GM12878 (cell line): ENCODE results near the gene PSMD8. TPM values are rescaled to one million over a fixed set of nuclear protein-coding genes. Genes with fewer than 3 reads are reported as not detected.

Experiments used
- ATAC-seq: fragments of 200-7000 bp; cut with Tn5 transposase; 3 replicates; pipeline ENCODE4 v1.9.1; 2020; ENCODE audit warnings: mild to moderate bottlenecking, moderate library complexity
- BruUV-seq: library from RNA; stranded (reverse); fragments of 400-500 nt; replicated peaks from 2 replicates; lab custom pipeline; 2021; lab: Mats Ljungman, UMichigan
- CTCF ChIA-PET: fragments of 300-600 bp; sonication (Branson Sonifier 250); formaldehyde crosslinking; extraction: SDS; loops from one replicate; lab custom pipeline; 2021; ENCODE audit warnings: inconsistent platforms; lab: Yijun Ruan, JAX
- POLR2A ChIA-PET: fragments of 350-600 bp; formaldehyde crosslinking; extraction: SDS; loops from one replicate; lab custom pipeline; 2021; ENCODE audit warnings: inconsistent platforms; lab: Charles Lee
- RAD21 ChIA-PET: fragments of 300-600 bp; sonication (Branson Sonifier 250); formaldehyde crosslinking; loops from one replicate; lab custom pipeline; 2023; ENCODE audit warnings: antibody characterized with exemption; ENCODE audit not compliant: unreplicated experiment; lab: Charles Lee
- SMC1A ChIA-PET: fragments of 300-600 bp; sonication (Branson Sonifier 250); formaldehyde crosslinking; loops from one replicate; lab custom pipeline; 2023; ENCODE audit not compliant: unreplicated experiment, uncharacterized antibody; lab: Charles Lee
- DNase-seq: peaks from one replicate; pipeline ENCODE4 v3.0.0-alpha.2; 2011; ENCODE audit warnings: low read depth, low spot score
- FAIRE-seq: peaks from 3 replicates; lab custom pipeline; 2011; peaks lifted over from hg19 to GRCh38; lab: Jason Lieb, UNC
- H2AFZ ChIP-seq: 2 replicates; pipeline ENCODE4 v1.6.0; 2011; ENCODE audit warnings: low read depth, low read length, control low read depth; ENCODE audit not compliant: control insufficient read depth
- H3K27ac ChIP-seq: 2 replicates; pipeline ENCODE4 v1.5.1; 2011; ENCODE audit warnings: control low read depth; ENCODE audit not compliant: control insufficient read depth, insufficient read depth
- H3K27me3 ChIP-seq, 2 experiments: replicated peaks in 1 of 2; 2 replicates each; pipeline versions ENCODE4 v1.6.0 to v1.6.1; 2011; ENCODE audit warnings: low read length in 1 of 2; ENCODE audit not compliant: control insufficient read depth in 2 of 2, insufficient read depth in 2 of 2
- H3K36me3 ChIP-seq, 2 experiments: 2 replicates each; pipeline ENCODE4 v1.5.1; 2011; ENCODE audit warnings: low read length in 1 of 2; ENCODE audit not compliant: control insufficient read depth in 2 of 2, insufficient read depth in 2 of 2
- H3K4me1 ChIP-seq: 2 replicates; pipeline ENCODE4 v1.6.1; 2011; ENCODE audit warnings: mild to moderate bottlenecking, low read length, moderate library complexity, mixed read lengths; ENCODE audit not compliant: control insufficient read depth, insufficient read depth
- H3K4me2 ChIP-seq: 2 replicates; pipeline ENCODE4 v1.6.0; 2011; ENCODE audit warnings: control low read depth; ENCODE audit not compliant: control insufficient read depth, insufficient read depth
- H3K4me3 ChIP-seq: fragments of 200-600 bp; sonication (generic); 2 replicates; pipeline ENCODE4 v1.5.1; 2016
- H3K79me2 ChIP-seq: 2 replicates; pipeline ENCODE4 v1.6.0; 2011; ENCODE audit warnings: low read length; ENCODE audit not compliant: control insufficient read depth, insufficient read depth
- H3K9ac ChIP-seq: 2 replicates; pipeline ENCODE4 v1.8.0; 2011; ENCODE audit warnings: low read length, control low read depth, mixed read lengths; ENCODE audit not compliant: control insufficient read depth, insufficient read depth
- H3K9me3 ChIP-seq: replicated peaks from 3 replicates; pipeline ENCODE4 v1.5.1; 2011; ENCODE audit warnings: mild to moderate bottlenecking, low read length; ENCODE audit not compliant: control insufficient read depth, insufficient read depth
- H4K20me1 ChIP-seq: 2 replicates; pipeline ENCODE4 v1.6.0; 2011; ENCODE audit not compliant: control insufficient read depth, insufficient read depth
- ATF2 ChIP-seq: IDR thresholded peaks from 2 replicates; pipeline ENCODE4 v1.6.1; 2012; ENCODE audit warnings: low read length, inconsistent platforms
- BMI1 ChIP-seq: fragments of 450-650 bp; IDR thresholded peaks from 2 replicates; pipeline ENCODE4 v1.6.1; 2016; ENCODE audit warnings: mild to moderate bottlenecking, moderate library complexity, borderline replicate concordance
- CHD1 ChIP-seq: IDR thresholded peaks from 2 replicates; pipeline ENCODE4 v1.6.1; 2012; ENCODE audit warnings: low read depth, low read length, improper control_type of control experiment
- IKZF1 ChIP-seq: fragments of 450-650 bp; conservative IDR thresholded peaks from 2 replicates; pipeline ENCODE4 v1.6.1; 2017; ENCODE audit warnings: antibody characterized with exemption, mild to moderate bottlenecking
- MTA2 ChIP-seq: fragments of 450-650 bp; IDR thresholded peaks from 2 replicates; pipeline ENCODE4 v1.6.1; 2016; ENCODE audit warnings: low read depth, mild to moderate bottlenecking, moderate library complexity
- TCF3 ChIP-seq: IDR thresholded peaks from 2 replicates; pipeline ENCODE4 v1.6.1; 2012; ENCODE audit warnings: low read depth, mild to moderate bottlenecking, low read length, borderline replicate concordance; ENCODE audit not compliant: insufficient read depth
- YY1 ChIP-seq: IDR thresholded peaks from 2 replicates; pipeline ENCODE4 v1.6.1; 2011; ENCODE audit warnings: low read depth, mild to moderate bottlenecking, low read length
- ZBTB11 ChIP-seq: fragments of 450-650 bp; formaldehyde crosslinking; IDR thresholded peaks from 2 replicates; pipeline ENCODE4 v1.5.0; 2022; ENCODE audit warnings: mild to moderate bottlenecking, missing genetic modification characterization
- WGBS: methylation state at CpG from one replicate; pipeline ENCODE4 v1.1.6; 2016; ENCODE audit warnings: low lambda C conversion rate; ENCODE audit not compliant: insufficient replicate concordance, insufficient coverage; ENCODE audit errors: missing lambda C conversion rate; 5-methylcytosine and 5-hydroxymethylcytosine counted together
- in situ Hi-C: fragments of 300-500 bp; cut with MboI; formaldehyde crosslinking; loops from 9 replicates; pipeline ENCODE4 v1.14.3; 2018; ENCODE audit warnings: mixed read lengths
- intact Hi-C: fragments of 100-400 bp; cut with micrococcal nuclease; formaldehyde crosslinking; loops from one replicate; pipeline ENCODE4 v1.14.2; 2022; ENCODE audit not compliant: unreplicated experiment
- polyA plus RNA-seq, 11 experiments: library from polyadenylated mRNA; depleted of rRNA in 4 of 11; unstranded in 6 of 11; stranded (reverse) in 5 of 11; fragments of >200 nt; fragmentation: Nextera tagmentation in 4 of 11; fragmentation: Illumina TruSeq in 1 of 11; extraction: Ambion mirVana in 4 of 11; extraction: Trizol in 1 of 11; gene quantifications; 1 replicate in 1 of 11; 2 replicates in 10 of 11; pipeline versions ENCODE4 v1.2.1 to v1.2.3, GENCODE V29; 2011 to 2016; ENCODE audit warnings: inconsistent platforms in 2 of 11, missing spikeins in 2 of 11, low read depth in 1 of 11
- total RNA-seq, 4 experiments: library from RNA; depleted of rRNA in 3 of 4; stranded (reverse); fragments of >200 nt in 3 of 4; fragmentation: Illumina TruSeq in 1 of 4; extraction: Trizol in 1 of 4; gene quantifications; 2 replicates each; pipeline versions ENCODE4 v1.2.1 to v1.2.3, GENCODE V29; 2013 to 2021

The PSMD8 gene
- total and polyA plus RNA-seq, 10 of the 15 experiments (the other 5 are each of a cell fraction or from before 2014, with no cell fraction given), result 81.2 to 409 (median 268) TPM

- Histone ChIP-seq H3K4me1 (no peaks in the 10 kb centered on the region), H3K4me3 (no peak overlapping the region), H4K20me1 (no peaks in the 10 kb centered on the region), H3K4me2 (no peak overlapping the region), H3K27me3 (no peaks in the 10 kb centered on the region; a peak in 1 of 4 replicates), H3K9me3 (no peaks in the 10 kb centered on the region), H3K36me3 (no peaks in the 10 kb centered on the region; a peak in 1 of 4 replicates), H3K27ac (no peak overlapping the region), H2AFZ (no peak overlapping the region), H3K79me2 (no peaks in the 10 kb centered on the region), H3K9ac (no peak overlapping the region)
- ChIA-PET POLR2A (no interaction called here), SMC1A (no interaction called here), CTCF (no interaction called here), RAD21 (no interaction called here)
- DNase-seq, result no peak
- 73% methylated on average over 22 of the region's 22 CpGs for WGBS
- ATAC-seq, result no peak
- no peak for FAIRE-seq
- in situ Hi-C loops (no loop called here), intact Hi-C loops (no loop called here)
- TF ChIP-seq TCF3 (no peak), MTA2 (no peak), ATF2 (no peak)
- no TSS peak for BruUV-seq
Observed at GRCh38 chr19:38326591-38326990, 47.8 kb upstream of the PSMD8 start.

GRCh38 chr19:38329651-38330050, 44.7 kb upstream of the PSMD8 start:
- no peak overlapping the region for H3K27ac ChIP-seq
- in situ Hi-C loops (loop anchor here (5.0 kb wide), 2 partner anchors 87 to 437 kb away; no protein-coding TSS in a partner anchor), intact Hi-C loops (no loop called here)
- DNase-seq, result no peak
- H3K36me3 ChIP-seq, result no peaks in the 10 kb centered on the region; a peak in 1 of 4 replicates
- RAD21 ChIA-PET, result interaction anchor here (1.1 kb wide), 1 partner anchor 95 kb away, joined by 3 read pairs; no protein-coding TSS in a partner anchor
- no peak for FAIRE-seq
- no peak overlapping the region for H3K9ac ChIP-seq
- no peak for ATAC-seq
- SMC1A ChIA-PET, result no interaction called here
- BruUV-seq, result no TSS peak
- no peaks in the 10 kb centered on the region for H3K9me3 ChIP-seq
- TF ChIP-seq YY1, result no peak
- TF ChIP-seq ZBTB11, result no peak
- TF ChIP-seq CHD1, result no peak
- no peak for TF ChIP-seq BMI1
- no peak for TF ChIP-seq IKZF1
- no peaks in the 10 kb centered on the region for H3K27me3 ChIP-seq
- H3K4me3 ChIP-seq, result no peak overlapping the region
- no peaks in the 10 kb centered on the region for H4K20me1 ChIP-seq
- WGBS, result 87% methylated on average over 7 of the region's 7 CpGs
- H3K4me2 ChIP-seq, result no peak overlapping the region
- H3K79me2 ChIP-seq, result no peaks in the 10 kb centered on the region
- CTCF ChIA-PET, result interaction anchor here (1.2 kb wide), 1 partner anchor 425 kb away, joined by 4 read pairs; no protein-coding TSS in a partner anchor
- POLR2A ChIA-PET, result no interaction called here
- no peaks in the 10 kb centered on the region for H3K4me1 ChIP-seq
- no peak overlapping the region for H2AFZ ChIP-seq
